Measurements from ENCODE around the gene TXNRD2.
A peak's percentile ranks its signal among the peaks of the same experiment; 100 is the strongest.

TXNRD2 gene

GRCh38 chr22:19859861-19860510 lies 81.6 kb downstream of the TXNRD2 start:
- no peak overlapping the region for H2BK12ac ChIP-seq (ENCODE audit: low read length)
- no peaks in the 10 kb centered on the region for H3K27me3 ChIP-seq (ENCODE audit: control insufficient read depth in 3 of 3, insufficient read depth in 3 of 3, low read depth in 1 of 3, low read length in 3 of 3)
- peaks cover 3 to 4% of the 10 kb centered on the region in 2 donors for H3K4me1 ChIP-seq (ENCODE audit: control insufficient read depth in 2 of 2, insufficient read depth in 1 of 2, low read depth in 1 of 2, low read length in 2 of 2)
- H3K79me1 ChIP-seq (ENCODE audit: low read depth, low read length), result peaks cover 6% of the 10 kb centered on the region
- H3K4me2 ChIP-seq (ENCODE audit: insufficient read depth, low read length, poor library complexity, severe bottlenecking), result no peak overlapping the region
- no peak overlapping the region for H2AK5ac ChIP-seq (ENCODE audit: low read depth, low read length)
- no peak overlapping the region for H4K8ac ChIP-seq (ENCODE audit: low read depth, low read length)
- H3K23ac ChIP-seq (ENCODE audit: low read depth, low read length, poor library complexity), result no peak overlapping the region
- H3K27ac ChIP-seq (replicated peaks; ENCODE audit: low read length), result no peak overlapping the region
- no peak overlapping the region for H3K4me3 ChIP-seq (ENCODE audit: low read length in 2 of 2)
- H4K91ac ChIP-seq (ENCODE audit: low read depth, low read length, poor library complexity), result no peak overlapping the region
- H3K18ac ChIP-seq (ENCODE audit: low read length), result no peak overlapping the region
- H2BK15ac ChIP-seq (ENCODE audit: low read length), result no peak overlapping the region
- no peaks in the 10 kb centered on the region for H3K36me3 ChIP-seq (replicated peaks in 1 of 2; ENCODE audit: control insufficient read depth in 2 of 2, insufficient read depth in 2 of 2, low read length in 2 of 2)
- no CpG with 5 or more reads among the region's 8 CpGs for WGBS, 2 donors (ENCODE audit: extremely low coverage in 2 of 2, insufficient read length in 2 of 2, insufficient replicate concordance in 1 of 2)
- H3K4ac ChIP-seq (ENCODE audit: low read length), result no peak overlapping the region
- H3K9ac ChIP-seq (ENCODE audit: low read depth, low read length, poor library complexity), result no peak overlapping the region
- no peak overlapping the region for H2BK5ac ChIP-seq (ENCODE audit: low read length)
- H2BK120ac ChIP-seq (ENCODE audit: low read depth, low read length), result no peak overlapping the region
- no peak overlapping the region for H3K14ac ChIP-seq (ENCODE audit: low read length)
- no peak for DNase-seq (ENCODE audit: low spot score)
- H2AFZ ChIP-seq (ENCODE audit: low read length), result no peak overlapping the region
- H3K9me3 ChIP-seq (replicated peaks in 1 of 2; ENCODE audit: control insufficient read depth in 2 of 2, insufficient read depth in 1 of 2, low read depth in 1 of 2, low read length in 2 of 2), result no peaks in the 10 kb centered on the region

DNA sequence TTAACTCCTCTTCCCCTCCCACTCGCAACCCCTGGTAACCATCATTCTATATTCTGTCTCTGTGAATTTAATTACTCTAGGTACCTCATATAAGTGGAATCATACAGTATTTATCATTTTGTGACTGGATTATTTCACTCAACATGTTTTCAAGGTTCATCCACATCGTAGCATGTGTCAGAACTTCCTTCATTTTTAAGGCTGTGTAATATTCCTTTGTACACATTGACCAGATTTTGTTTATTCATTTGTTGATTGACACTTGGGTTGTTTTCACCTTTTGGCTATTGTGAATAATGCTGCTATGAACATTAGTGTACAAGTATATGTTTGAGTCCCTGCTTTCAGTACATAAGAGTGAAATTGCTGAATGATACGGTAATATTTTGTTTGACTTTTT lies 84.2 kb downstream of the TXNRD2 start:
- Histone ChIP-seq H3K27ac (replicated peaks; ENCODE audit: low read length) (no peak overlapping the region), H3K4me3 (ENCODE audit: low read length in 2 of 2) (no peak overlapping the region), H3K79me1 (ENCODE audit: low read depth, low read length) (peaks cover 13% of the 10 kb centered on the region), H4K91ac (ENCODE audit: low read depth, low read length, poor library complexity) (no peak overlapping the region), H2BK15ac (ENCODE audit: low read length) (no peak overlapping the region), H3K14ac (ENCODE audit: low read length) (no peak overlapping the region), H3K4ac (ENCODE audit: low read length) (no peak overlapping the region), H4K8ac (ENCODE audit: low read depth, low read length) (no peak overlapping the region), H2AFZ (ENCODE audit: low read length) (no peak overlapping the region), H3K18ac (ENCODE audit: low read length) (no peak overlapping the region), H3K27me3 (ENCODE audit: control insufficient read depth in 3 of 3, insufficient read depth in 3 of 3, low read depth in 1 of 3, low read length in 3 of 3) (no peaks in the 10 kb centered on the region), H3K9ac (ENCODE audit: low read depth, low read length, poor library complexity) (no peak overlapping the region), H3K36me3 (replicated peaks in 1 of 2; ENCODE audit: control insufficient read depth in 2 of 2, insufficient read depth in 2 of 2, low read length in 2 of 2) (peaks cover under 1 to 6% of the 10 kb centered on the region in 2 donors), H3K9me3 (replicated peaks in 1 of 2; ENCODE audit: control insufficient read depth in 2 of 2, insufficient read depth in 1 of 2, low read depth in 1 of 2, low read length in 2 of 2) (no peaks in the 10 kb centered on the region), H2BK12ac (ENCODE audit: low read length) (no peak overlapping the region), H3K4me1 (ENCODE audit: control insufficient read depth in 2 of 2, insufficient read depth in 1 of 2, low read depth in 1 of 2, low read length in 2 of 2) (peaks cover 12 to 15% of the 10 kb centered on the region in 2 donors), H3K23ac (ENCODE audit: low read depth, low read length, poor library complexity) (no peak overlapping the region), H2AK5ac (ENCODE audit: low read depth, low read length) (no peak overlapping the region), H3K4me2 (ENCODE audit: insufficient read depth, low read length, poor library complexity, severe bottlenecking) (no peak overlapping the region), H2BK5ac (ENCODE audit: low read length) (no peak overlapping the region), H2BK120ac (ENCODE audit: low read depth, low read length) (no peak overlapping the region)
- DNase-seq (ENCODE audit: low spot score), result no peak
- 100% methylated on average over 1 of the region's 3 CpGs; no CpG with 5 or more reads in 1 of the 2 donors for WGBS, 2 donors (ENCODE audit: extremely low coverage in 2 of 2, insufficient read length in 2 of 2, insufficient replicate concordance in 1 of 2)

GRCh38 chr22:19855504-19856409 lies 85.9 kb downstream of the TXNRD2 start:
- H3K14ac ChIP-seq (ENCODE audit: low read length), result peak overlapping the region; percentile 99
- peak overlapping the region; percentile 91 to 92 for H3K4me3 ChIP-seq (ENCODE audit: low read length in 2 of 2)
- peaks cover 24% of the 10 kb centered on the region for H3K79me1 ChIP-seq (ENCODE audit: low read depth, low read length)
- peak overlapping the region; percentile 97 for H3K9ac ChIP-seq (ENCODE audit: low read depth, low read length, poor library complexity)
- peak overlapping the region; percentile 1 for H2BK120ac ChIP-seq (ENCODE audit: low read depth, low read length)
- peak overlapping the region; percentile 98 for H2BK5ac ChIP-seq (ENCODE audit: low read length)
- no CpG with 5 or more reads among the region's 24 CpGs for WGBS, 2 donors (ENCODE audit: extremely low coverage in 2 of 2, insufficient read length in 2 of 2, insufficient replicate concordance in 1 of 2)
- peak overlapping the region; percentile 100 for H3K23ac ChIP-seq (ENCODE audit: low read depth, low read length, poor library complexity)
- peak overlapping the region; percentile 95 for H2AFZ ChIP-seq (ENCODE audit: low read length)
- peak overlapping the region; percentile 90 for H2BK15ac ChIP-seq (ENCODE audit: low read length)
- H3K4ac ChIP-seq (ENCODE audit: low read length), result peak overlapping the region; percentile 86
- H4K8ac ChIP-seq (ENCODE audit: low read depth, low read length), result peak overlapping the region; percentile 86
- H3K36me3 ChIP-seq (replicated peaks in 1 of 2; ENCODE audit: control insufficient read depth in 2 of 2, insufficient read depth in 2 of 2, low read length in 2 of 2), result peaks cover 17 to 23% of the 10 kb centered on the region in 2 donors
- no peaks in the 10 kb centered on the region for H3K27me3 ChIP-seq (ENCODE audit: control insufficient read depth in 3 of 3, insufficient read depth in 3 of 3, low read depth in 1 of 3, low read length in 3 of 3)
- peaks cover 12 to 15% of the 10 kb centered on the region in 2 donors for H3K4me1 ChIP-seq (ENCODE audit: control insufficient read depth in 2 of 2, insufficient read depth in 1 of 2, low read depth in 1 of 2, low read length in 2 of 2)
- peak overlapping the region; percentile 55 for H3K27ac ChIP-seq (replicated peaks; ENCODE audit: low read length)
- no peak overlapping the region for H4K91ac ChIP-seq (ENCODE audit: low read depth, low read length, poor library complexity)
- DNase-seq (ENCODE audit: low spot score), result no peak
- H3K18ac ChIP-seq (ENCODE audit: low read length), result peak overlapping the region; percentile 100
- peak overlapping the region; percentile 36 for H2AK5ac ChIP-seq (ENCODE audit: low read depth, low read length)
- peak overlapping the region; percentile 92 for H3K4me2 ChIP-seq (ENCODE audit: insufficient read depth, low read length, poor library complexity, severe bottlenecking)
- no peaks in the 10 kb centered on the region for H3K9me3 ChIP-seq (replicated peaks in 1 of 2; ENCODE audit: control insufficient read depth in 2 of 2, insufficient read depth in 1 of 2, low read depth in 1 of 2, low read length in 2 of 2)
- H2BK12ac ChIP-seq (ENCODE audit: low read length), result peak overlapping the region; percentile 18

Measured in neuronal stem cell (in vitro differentiated cells).